GM21576 (cell line): Measurements from ENCODE around the gene HPCAL1.

Experiments used
- ATAC-seq: cut with Tn5 transposase; IDR thresholded peaks from one replicate; pipeline ENCODE4 v1.9.1; 2021; ENCODE audit warnings: mild to moderate bottlenecking, moderate library complexity; ENCODE audit not compliant: unreplicated experiment

Gene HPCAL1

DNA sequence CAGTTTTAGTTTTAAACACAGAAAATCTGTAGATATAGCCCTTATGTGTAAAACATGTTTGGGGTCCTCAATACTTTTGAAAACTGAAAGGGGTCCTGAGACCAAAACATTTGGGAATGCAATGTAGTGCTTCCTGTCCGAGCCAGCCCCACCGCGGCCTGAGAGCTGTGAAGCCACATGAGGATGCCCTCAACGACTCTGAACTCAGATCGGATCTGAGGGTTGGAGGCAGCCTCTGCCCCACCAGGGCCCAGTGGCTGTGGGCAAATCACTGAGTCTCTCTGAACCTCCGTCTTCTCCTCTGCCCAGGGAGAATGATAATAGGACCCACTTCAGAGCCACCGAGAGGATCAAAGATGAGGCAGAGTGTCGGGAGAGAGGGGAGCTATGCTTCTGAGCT lies 33.4 kb upstream of the HPCAL1 start:
- no peak for ATAC-seq

DNA sequence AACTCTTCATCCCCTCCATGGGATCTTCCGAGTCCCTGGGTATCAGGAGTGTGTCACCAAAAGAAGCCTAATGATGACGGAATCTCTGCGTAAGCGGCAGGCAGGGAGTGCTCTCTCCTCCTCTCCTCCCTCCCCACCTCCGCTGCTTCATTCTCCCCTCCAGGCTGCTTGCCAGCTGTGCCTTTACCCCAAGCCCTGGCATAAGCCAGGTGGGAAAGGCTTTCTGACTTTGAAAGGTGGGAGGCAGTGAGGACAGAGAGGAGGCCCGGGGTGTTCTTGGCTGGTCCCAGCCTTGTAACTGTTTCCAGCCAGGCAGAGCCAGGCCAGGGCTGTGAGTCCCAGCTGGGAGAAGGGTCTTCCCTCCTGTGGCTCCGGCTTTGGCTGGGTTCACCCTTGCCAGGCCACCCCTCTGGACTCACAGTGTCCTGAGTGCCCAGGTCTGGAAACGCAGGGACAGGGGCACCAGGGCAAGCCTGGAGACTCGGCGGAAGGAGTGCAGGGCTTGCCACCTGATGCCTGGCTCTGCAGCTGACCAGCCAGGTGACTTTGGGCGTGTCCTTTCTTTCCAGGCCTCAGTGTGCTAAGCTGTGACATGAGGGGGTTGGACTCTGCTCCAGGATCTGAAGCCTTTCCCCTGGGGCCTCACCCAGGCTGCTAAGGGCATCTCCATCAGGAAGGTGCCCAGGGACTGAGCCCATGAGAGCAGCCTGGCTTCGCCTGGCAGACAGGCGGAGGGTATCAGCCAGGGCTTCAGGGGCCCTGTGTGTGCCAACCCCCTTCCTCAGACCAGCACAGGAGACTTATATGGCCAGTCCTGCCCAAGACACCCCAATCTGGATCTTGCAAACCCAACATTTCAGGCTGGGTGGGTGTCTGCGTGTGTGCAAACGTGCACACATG lies 32.7 kb upstream of the HPCAL1 start:
- ATAC-seq, result no peak

DNA sequence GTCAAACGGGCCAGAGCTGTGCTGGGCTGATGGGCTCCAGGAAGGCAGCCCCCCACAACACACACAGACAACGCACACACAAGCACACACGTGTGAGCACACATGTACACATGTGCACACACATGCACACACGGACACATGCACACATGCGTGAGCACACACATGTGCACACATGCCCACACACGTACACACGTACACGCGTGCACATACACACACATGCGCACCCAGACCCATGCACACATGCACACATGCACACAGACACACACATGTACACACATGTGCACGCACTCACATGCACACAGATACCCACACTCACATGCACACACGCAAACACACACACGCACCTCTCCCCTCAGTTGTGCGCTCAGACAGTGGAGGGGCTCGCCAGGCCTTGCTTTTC lies 31.2 kb upstream of the HPCAL1 start:
- no peak for ATAC-seq

DNA sequence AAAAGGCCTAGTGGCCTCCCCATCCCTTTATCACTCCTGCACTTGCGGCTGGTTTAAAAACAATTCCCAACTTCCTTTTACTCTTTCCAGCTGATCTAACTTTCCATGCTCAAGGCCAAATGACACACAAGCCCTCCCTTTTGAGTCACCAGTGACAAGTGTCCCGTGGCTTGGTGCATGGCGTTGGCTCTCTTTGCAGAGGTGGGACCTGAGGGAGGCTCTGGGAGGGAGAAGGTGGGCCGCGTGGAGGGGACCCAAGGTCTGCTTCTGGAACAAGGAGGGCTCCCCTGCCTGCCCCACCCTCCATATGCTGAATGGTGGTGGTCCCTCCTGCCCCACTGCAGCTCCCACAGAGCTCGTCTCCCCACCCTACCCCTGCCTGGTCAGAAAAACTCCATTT lies 30.8 kb upstream of the HPCAL1 start:
- no peak for ATAC-seq

DNA sequence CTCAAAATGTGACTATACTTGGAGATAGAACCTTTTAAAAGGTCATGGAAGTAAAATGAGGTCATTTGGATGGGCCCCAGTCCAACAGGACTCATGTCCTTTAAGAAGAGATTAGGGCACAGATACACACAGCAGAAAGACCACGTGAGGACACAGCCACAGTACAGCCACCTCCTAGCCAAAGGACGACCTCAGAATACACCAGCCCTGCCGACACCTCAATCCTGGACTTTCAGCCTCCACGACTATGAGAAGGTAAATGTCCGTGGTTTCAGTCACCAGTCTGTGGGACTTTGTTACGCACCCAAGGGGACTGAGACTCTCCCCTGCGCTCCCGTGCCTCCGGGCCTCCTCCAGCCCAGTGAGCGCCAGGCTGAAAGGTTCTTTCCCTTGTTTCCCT lies 30.2 kb upstream of the HPCAL1 start:
- ATAC-seq, result no peak

DNA sequence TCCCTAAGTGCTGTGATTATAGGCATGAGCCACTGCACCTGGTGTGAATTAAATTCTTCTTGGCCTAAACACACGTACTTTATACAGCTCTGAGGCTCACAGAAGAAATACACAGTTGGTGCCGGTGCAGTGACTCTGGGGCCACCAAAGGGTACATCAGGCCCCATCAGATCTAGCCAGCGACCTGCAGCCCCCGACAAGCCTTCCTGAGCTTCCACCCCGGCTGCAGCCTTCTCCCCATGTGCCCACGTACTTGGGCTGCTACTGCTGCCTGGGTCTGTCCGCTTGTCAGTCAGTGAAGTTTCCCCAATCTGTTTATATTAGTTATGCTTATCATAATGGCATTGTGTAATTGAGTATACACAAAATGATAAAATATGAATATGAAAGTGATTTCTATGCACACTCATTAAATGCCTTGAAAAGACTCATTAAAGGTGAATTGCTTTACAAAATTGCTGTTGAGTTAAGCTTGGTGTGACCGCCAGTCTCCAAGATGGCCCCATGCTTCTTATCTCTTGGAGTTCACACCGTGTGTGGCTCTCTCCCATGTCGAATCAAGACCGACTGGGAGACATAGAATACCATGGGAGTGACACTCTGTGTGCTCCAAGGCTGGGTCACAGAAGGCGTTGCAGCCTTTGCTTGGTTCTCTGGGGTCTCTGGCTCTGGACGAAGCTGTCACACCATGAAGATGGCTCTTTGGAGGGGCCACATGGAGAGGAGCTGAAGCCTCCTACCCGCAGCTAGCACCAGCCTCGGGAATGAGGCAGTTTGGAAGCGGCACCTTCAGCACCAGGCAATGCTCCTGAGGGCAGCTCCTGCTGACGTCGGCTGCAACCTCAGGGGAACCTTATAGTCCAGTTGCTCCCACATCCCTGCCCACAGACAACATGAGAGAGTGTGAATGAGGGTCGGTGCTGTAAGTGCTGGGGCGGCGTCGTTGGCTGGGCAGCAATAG lies 29.2 kb upstream of the HPCAL1 start:
- no peak for ATAC-seq

DNA sequence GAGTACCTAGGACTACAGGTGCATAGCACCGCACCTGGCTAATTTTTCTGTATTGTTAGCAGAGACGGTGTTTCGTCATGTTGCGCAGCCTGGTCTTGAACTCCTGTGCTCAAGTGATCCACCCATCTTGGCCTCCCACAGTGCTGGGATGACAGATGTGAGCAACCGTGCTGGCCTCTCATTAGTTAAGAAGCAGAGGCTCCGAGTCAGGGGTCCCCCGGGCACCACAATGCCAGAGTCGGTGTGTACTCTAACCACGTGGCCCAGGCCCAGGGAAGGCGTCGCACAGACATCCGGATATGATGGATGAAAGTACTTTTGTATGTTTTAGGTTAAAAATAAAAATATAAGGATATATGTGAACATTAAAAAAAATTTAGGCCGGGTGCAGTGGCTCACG lies 28.3 kb upstream of the HPCAL1 start:
- ATAC-seq, result no peak

GRCh38 chr2:10274983-10275802 lies 27.5 kb upstream of the HPCAL1 start:
- no peak for ATAC-seq

GRCh38 chr2:10276481-10277292 lies 26.0 kb upstream of the HPCAL1 start:
- ATAC-seq, result no peak

DNA sequence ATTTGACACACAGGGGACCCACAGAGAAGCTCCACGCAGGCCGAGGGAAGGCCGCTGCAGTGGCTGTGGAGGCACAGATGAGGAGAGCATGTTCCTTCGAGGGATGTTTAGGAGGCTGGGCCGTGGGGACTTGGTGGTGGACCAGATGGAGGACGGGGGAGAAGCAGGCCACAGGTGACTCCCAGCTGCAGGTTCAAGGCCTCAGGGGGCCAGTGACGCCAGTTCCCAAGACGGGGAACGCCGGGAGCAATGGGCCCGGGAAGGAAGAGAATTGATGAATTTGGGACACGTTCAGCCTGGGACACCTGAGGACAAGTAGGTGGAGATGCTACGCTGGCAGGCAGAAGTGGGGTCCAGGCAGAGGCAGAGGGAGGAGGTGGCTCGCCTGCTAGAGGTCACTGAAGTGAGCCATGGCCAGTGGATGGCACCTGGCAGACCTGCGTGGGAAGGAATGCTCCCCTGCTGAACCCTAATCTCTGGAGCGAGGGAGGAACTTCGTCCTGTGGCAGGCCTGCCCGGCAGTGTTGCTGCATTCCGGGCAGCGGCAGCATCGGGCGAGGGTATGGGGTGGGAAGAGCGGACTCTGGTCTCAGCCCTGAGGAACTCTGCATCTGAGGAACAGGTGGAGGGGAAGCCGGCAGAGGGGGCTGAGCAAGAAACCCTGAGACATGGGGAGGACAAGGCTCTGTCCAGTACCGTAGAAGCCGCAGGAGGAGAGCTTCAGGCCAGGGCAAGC lies 25.2 kb upstream of the HPCAL1 start:
- no peak for ATAC-seq

DNA sequence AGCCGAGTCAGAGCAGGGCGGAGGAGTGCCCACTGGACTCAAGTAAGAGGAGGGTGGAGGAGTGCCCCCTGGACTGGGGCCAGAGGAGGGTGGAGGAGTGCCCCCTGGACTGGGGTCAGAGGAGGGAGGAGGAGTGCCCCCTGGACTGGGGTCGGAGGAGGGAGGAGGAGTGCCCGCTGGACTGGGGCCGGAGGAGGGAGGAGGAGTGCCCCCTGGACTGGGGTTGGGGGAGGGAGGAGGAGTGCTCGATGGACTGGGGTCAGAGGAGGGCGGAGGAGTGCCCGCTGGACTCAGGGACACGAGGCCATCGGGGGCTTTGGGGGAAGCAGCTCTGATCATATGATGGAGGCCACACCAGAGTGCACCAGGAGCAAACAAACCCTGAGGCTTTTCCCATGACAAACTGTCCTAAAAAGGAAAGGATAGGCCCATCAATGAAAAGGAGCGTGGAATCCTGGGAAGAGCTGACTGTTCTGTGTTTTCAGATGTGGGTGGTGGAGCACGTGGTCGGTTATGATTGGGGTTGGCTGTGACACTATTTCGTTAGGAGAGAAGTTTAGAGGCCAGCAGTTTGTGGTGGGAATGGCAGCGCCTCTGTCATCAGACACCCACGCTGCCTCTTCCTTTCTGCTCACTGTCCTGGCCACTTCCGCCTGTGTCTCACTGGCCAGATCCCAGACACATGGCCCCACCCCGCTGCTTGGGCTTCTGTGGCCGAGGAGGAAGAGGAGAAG lies 24.5 kb upstream of the HPCAL1 start:
- ATAC-seq, result no peak

DNA sequence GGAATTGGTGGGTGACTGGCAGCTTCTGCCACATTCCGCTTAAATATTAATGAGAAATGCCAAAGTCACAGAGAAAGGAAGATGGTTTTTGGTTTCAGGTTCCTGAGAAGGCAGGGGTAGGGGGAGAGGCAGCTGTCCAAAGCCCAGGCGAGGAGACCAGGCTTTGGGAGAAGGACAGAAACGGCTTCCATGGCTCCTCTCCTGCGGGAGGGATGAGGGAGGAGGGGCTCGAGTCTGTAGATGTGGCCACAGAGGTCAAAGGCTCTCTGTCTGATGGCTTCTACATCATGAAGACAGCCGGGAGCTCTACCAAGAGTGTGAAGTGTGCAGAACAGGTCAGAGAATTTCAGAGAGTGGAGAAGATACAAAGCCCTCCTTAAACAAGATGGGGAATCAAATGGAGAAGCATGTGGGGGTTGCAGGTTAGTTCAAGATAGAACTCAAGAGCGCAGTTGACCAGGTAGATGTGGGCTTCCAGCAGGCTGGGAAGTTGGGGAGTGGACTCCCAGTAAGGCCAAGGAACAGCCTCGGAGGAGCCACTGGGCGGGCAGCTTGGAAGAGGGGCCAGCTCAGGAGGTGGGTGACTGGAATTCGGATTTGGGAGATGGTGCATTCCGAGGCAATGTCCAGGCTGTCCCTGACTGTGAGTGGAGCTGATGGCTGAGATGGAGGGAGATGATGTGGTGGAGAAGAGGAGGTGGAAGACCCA lies 23.8 kb upstream of the HPCAL1 start:
- ATAC-seq, result no peak

- no peak for ATAC-seq
These were observed 23.2 kb upstream of the HPCAL1 start for GRCh38 chr2:10279472-10279870.

GRCh38 chr2:10279946-10280463 lies 22.7 kb upstream of the HPCAL1 start:
- no peak for ATAC-seq

GRCh38 chr2:10281891-10282290 lies 20.8 kb upstream of the HPCAL1 start:
- ATAC-seq, result no peak

DNA sequence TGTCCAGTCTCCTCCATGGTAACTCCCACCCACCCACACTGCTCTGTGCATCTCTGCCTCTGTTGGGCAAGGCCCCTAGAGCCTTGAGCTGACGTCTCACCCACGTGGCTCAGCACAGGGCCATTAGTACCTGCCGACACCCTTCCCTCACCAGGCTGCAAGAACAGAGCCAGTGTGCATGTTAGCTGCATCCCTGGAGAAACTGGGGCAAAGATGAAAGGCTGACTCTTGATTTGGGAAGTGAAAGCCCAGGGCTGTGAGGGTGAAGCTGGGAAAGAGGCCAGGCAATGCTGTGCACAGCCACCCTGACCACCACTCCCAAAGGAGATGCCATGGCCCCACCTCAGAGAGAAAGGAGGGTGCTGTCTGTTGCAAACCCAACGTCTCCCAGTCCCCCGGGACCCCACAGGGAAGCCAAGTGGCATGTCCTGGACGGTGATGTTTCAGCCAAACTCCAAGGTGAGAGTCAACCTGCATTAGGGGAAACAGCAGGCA lies 20.0 kb upstream of the HPCAL1 start:
- ATAC-seq, result no peak
